ENCODE data around the gene CTU2.

DNA sequence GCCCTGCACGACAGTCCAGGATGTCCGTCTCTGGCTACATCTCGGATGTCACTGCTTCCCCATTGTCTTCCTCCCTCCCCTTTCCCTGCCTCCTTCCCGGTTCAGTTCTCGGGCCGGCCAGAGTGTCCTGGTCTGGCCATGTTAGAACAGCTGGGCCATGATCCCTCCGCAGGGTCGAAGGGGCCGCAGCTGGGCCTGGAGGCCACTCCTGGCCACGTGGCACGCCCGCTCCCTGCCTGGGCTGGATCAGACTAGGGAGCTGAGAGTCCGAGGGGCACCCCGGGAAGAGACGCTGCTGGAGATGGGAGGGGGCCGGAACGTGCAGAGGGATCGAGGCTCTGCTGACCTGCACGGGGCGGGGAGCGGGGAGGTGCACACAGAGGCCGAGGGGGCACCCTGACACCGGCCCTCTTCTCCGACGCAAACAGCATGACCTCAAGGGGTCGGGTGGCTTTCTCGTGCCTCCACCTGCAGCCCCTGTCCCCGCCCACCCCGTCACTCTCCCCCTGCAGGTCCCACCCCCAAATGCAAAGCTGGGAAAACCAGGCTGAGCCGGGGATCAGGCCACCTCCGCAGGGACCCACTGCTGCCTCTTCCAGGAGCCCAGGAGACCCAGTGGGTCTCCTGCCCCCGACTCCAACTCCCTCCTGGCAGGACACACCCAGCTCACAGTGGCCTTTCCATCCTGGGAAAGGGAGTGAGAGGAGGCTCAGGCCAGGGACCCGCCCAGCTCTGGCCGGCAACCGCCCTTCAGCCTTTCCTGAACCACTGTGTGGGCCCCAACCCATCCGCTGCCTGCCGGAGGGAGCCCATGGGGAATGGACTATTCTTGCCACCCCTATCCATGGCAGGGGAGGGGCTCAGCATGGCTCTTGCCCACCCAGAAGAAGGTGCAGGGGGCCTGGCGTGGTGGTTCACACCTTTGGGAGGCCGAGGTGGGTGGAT lies 38.5 kb downstream of the CTU2 start:
- TF ChIP-seq, protein P1, sequence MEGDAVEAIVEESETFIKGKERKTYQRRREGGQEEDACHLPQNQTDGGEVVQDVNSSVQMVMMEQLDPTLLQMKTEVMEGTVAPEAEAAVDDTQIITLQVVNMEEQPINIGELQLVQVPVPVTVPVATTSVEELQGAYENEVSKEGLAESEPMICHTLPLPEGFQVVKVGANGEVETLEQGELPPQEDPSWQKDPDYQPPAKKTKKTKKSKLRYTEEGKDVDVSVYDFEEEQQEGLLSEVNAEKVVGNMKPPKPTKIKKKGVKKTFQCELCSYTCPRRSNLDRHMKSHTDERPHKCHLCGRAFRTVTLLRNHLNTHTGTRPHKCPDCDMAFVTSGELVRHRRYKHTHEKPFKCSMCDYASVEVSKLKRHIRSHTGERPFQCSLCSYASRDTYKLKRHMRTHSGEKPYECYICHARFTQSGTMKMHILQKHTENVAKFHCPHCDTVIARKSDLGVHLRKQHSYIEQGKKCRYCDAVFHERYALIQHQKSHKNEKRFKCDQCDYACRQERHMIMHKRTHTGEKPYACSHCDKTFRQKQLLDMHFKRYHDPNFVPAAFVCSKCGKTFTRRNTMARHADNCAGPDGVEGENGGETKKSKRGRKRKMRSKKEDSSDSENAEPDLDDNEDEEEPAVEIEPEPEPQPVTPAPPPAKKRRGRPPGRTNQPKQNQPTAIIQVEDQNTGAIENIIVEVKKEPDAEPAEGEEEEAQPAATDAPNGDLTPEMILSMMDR (tag by site-specific recombination; IDR thresholded peaks at IDR 0.05) = no peak
- no peak for TF ChIP-seq ZNF274 (IDR thresholded peaks at IDR 0.05; ENCODE audit: low read length)
- TF ChIP-seq ZNF274 (tag by site-specific recombination; IDR thresholded peaks at IDR 0.05; ENCODE audit: borderline replicate concordance) = no peak
- no peak for TF ChIP-seq IKZF3 (tag by site-specific recombination; IDR thresholded peaks at IDR 0.05)
- no peak for TF ChIP-seq ZNF561 (tag by site-specific recombination; IDR thresholded peaks at IDR 0.05; ENCODE audit: borderline replicate concordance)
- no peak for TF ChIP-seq SP2 (tag by site-specific recombination; IDR thresholded peaks at IDR 0.05)
- TF ChIP-seq ZNF837 (tag by site-specific recombination; IDR thresholded peaks at IDR 0.05) = no peak
- TF ChIP-seq ZNF488 (tag by site-specific recombination; IDR thresholded peaks at IDR 0.05) = no peak
- TF ChIP-seq, protein P2, sequence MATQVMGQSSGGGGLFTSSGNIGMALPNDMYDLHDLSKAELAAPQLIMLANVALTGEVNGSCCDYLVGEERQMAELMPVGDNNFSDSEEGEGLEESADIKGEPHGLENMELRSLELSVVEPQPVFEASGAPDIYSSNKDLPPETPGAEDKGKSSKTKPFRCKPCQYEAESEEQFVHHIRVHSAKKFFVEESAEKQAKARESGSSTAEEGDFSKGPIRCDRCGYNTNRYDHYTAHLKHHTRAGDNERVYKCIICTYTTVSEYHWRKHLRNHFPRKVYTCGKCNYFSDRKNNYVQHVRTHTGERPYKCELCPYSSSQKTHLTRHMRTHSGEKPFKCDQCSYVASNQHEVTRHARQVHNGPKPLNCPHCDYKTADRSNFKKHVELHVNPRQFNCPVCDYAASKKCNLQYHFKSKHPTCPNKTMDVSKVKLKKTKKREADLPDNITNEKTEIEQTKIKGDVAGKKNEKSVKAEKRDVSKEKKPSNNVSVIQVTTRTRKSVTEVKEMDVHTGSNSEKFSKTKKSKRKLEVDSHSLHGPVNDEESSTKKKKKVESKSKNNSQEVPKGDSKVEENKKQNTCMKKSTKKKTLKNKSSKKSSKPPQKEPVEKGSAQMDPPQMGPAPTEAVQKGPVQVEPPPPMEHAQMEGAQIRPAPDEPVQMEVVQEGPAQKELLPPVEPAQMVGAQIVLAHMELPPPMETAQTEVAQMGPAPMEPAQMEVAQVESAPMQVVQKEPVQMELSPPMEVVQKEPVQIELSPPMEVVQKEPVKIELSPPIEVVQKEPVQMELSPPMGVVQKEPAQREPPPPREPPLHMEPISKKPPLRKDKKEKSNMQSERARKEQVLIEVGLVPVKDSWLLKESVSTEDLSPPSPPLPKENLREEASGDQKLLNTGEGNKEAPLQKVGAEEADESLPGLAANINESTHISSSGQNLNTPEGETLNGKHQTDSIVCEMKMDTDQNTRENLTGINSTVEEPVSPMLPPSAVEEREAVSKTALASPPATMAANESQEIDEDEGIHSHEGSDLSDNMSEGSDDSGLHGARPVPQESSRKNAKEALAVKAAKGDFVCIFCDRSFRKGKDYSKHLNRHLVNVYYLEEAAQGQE (tag by site-specific recombination; IDR thresholded peaks at IDR 0.05) = no peak
- no peak for TF ChIP-seq ZBTB49 (tag by site-specific recombination; IDR thresholded peaks at IDR 0.05; ENCODE audit: low read depth)
- no peak for TF ChIP-seq YY1 (tag by site-specific recombination; IDR thresholded peaks at IDR 0.05)
- no peak for TF ChIP-seq GLI4 (tag by site-specific recombination; IDR thresholded peaks at IDR 0.05)
- TF ChIP-seq ZNF747 (tag by site-specific recombination; IDR thresholded peaks at IDR 0.05) = no peak

Measured in HEK293 (cell line).